Activated gamma-delta T cell (primary cell): ENCODE results near the gene KSR2.
"Not testable (repeated sequence)": the region's sequence is repeated elsewhere in the genome, so short reads cannot be mapped to it uniquely, and the experiment has no call there.

Source experiments
- DNase-seq: peaks from one replicate; lab custom pipeline; 2025; lab: John Stamatoyannopoulos, UW

Gene KSR2

GRCh38 chr12:117821480-117822175 lies 147.2 kb downstream of the KSR2 start:
- no peak for DNase-seq

- DNase-seq, result no peak
These were observed 148.4 kb downstream of the KSR2 start for GRCh38 chr12:117820216-117820907.

- no peak for DNase-seq
These were observed 149.6 kb downstream of the KSR2 start for GRCh38 chr12:117819160-117819559.

DNA sequence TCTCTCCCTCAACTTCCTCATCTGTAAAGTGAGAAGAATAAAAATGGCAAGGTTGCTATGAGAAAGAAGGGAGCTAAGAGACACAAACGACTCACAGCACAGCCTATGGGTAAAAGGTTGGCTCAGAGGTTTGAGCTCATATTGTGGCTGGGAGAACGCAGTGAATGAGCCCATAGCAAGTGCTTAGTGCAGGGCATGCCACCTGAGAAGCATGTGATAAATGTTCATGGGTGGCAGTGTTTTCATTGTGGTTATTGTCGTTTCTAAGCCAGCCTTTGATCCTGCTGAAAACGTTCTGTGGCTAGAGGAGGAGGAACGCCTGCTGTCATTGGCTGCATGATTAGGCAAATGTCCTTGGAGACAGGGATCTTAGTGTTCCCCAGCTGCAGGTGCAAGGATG lies 150.4 kb downstream of the KSR2 start:
- no peak for DNase-seq

DNA sequence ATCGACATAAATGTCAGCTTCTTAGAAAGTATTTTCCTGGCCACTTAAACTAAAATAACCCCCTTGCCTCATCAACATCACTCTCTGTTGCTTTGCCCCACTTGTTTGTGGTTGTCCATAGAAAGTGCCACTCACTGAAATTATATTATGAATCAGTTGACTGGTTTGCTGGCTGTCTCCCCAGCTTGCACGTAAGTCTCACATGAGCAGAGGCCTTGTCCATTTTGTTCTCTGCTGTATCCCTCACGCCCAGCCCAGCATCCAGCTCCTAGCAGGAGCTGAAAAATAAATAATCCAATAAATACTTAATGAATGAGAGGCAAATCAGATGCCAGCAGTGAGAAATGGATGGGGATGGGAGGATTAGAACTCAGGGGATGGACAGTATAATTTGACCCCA lies 159.3 kb downstream of the KSR2 start:
- no peak for DNase-seq

DNA sequence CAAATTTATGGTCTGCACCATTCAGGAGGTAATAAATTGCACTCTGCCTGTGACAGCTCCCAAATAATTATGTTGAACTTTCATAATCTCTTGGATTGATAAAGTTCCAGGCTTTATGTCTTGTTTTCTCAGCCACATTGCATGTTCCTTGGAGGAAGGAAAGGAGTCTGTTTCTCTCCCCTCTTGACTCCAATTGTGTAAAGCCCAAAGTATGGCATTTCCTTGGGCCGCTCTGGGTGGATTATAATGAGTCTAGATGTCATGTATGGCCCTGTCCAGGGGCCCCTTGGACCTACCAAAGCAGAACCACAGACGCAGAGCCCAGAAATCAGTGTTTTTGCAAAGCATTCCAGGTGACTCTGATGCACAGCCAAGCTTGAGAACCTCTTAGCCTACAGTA lies 160.8 kb downstream of the KSR2 start:
- DNase-seq, result no peak

GRCh38 chr12:117807355-117807754 lies 161.4 kb downstream of the KSR2 start:
- DNase-seq, result no peak

DNA sequence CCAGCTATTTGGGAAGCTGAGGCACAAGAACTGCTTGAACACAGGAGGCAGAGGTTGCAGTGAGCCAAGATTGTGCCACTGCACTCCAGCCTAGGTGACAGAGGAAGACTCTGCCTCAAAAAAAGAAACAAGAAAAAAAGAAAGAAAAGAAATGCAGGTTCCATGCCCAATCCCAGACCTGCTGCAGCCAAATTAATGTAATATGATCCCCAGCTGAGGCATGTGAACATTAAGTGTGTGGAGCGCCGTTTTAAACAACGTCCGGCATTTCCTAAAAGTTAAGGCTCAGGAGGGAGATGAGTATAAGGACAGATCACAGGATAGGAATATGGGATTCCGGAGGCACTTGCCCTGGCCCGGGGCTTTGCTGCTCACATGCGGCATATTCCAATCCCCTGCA lies 162.9 kb downstream of the KSR2 start:
- DNase-seq, result no peak

- DNase-seq, result no peak
These were observed 165.8 kb downstream of the KSR2 start for GRCh38 chr12:117803001-117803400.

- not testable (repeated sequence) for DNase-seq
These were observed 168.1 kb downstream of the KSR2 start for GRCh38 chr12:117800711-117801110.

DNA sequence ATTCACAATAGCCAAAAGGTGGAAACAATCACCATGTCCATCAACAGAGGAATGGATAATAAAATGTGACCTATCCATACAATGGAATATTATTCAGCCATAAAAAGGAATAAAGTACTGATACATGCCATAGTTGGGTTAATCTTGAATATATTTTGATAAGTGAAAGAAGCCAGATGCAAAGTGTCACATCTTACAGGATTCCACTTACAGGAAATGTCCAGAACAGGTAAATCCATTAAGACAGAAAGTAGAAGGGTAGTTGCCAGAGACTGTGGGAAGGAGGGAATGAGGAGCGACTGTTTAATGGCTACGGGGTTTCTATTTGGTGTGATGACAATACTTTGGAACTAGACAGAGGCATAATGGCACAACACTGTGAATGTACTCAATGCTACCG lies 171.6 kb downstream of the KSR2 start:
- DNase-seq, result no peak

- no peak for DNase-seq
These were observed 175.8 kb downstream of the KSR2 start for GRCh38 chr12:117792877-117793424.

GRCh38 chr12:117792471-117792870 lies 176.3 kb downstream of the KSR2 start:
- DNase-seq, result no peak

GRCh38 chr12:117790948-117791347 lies 177.8 kb downstream of the KSR2 start:
- DNase-seq, result no peak

- no peak for DNase-seq
These were observed 178.6 kb downstream of the KSR2 start for GRCh38 chr12:117790198-117790597.

- DNase-seq, result no peak
These were observed 179.4 kb downstream of the KSR2 start for GRCh38 chr12:117789195-117789912.

GRCh38 chr12:117778656-117779055 lies 190.1 kb downstream of the KSR2 start:
- no peak for DNase-seq

- no peak for DNase-seq
These were observed 193.6 kb downstream of the KSR2 start for GRCh38 chr12:117774941-117775775.

- no peak for DNase-seq
These were observed 199.9 kb downstream of the KSR2 start for GRCh38 chr12:117768860-117769259.

GRCh38 chr12:117766008-117766407 lies 202.8 kb downstream of the KSR2 start:
- no peak for DNase-seq

- DNase-seq, result no peak
These were observed 206.6 kb downstream of the KSR2 start for GRCh38 chr12:117762143-117762542.
